Endothelial cell of hepatic sinusoid (primary cell): ENCODE results near the gene BANP.
"Not testable (repeated sequence)": the region's sequence is repeated elsewhere in the genome, so short reads cannot be mapped to it uniquely, and the experiment has no call there.

Experiments
- in situ Hi-C: cut with HindIII; loops from 2 replicates; pipeline ENCODE4 v1.10.0; 2017; ENCODE audit warnings: low sequenced_read_pairs

The BANP gene

GRCh38 chr16:88045361-88045760 is 94.1 kb downstream of the BANP start:
- in situ Hi-C loops: not testable (repeated sequence)

- in situ Hi-C loops: no loop called here
Observed at GRCh38 chr16:88045820-88046303, 94.6 kb downstream of the BANP start.

- in situ Hi-C loops: no loop called here
Observed at GRCh38 chr16:88047462-88047861, 96.2 kb downstream of the BANP start.

- in situ Hi-C loops: no loop called here
Observed at GRCh38 chr16:88048985-88049384, 97.8 kb downstream of the BANP start.

GRCh38 chr16:88049561-88050545 is 98.6 kb downstream of the BANP start:
- in situ Hi-C loops: no loop called here

GRCh38 chr16:88050952-88051660 is 99.9 kb downstream of the BANP start:
- in situ Hi-C loops: no loop called here

- in situ Hi-C loops: no loop called here
Observed at GRCh38 chr16:88052661-88053060, 101.4 kb downstream of the BANP start.

- in situ Hi-C loops: not testable (repeated sequence)
Observed at GRCh38 chr16:88053479-88053878, 102.2 kb downstream of the BANP start.

GRCh38 chr16:88055356-88055755 is 104.1 kb downstream of the BANP start:
- in situ Hi-C loops: no loop called here

- in situ Hi-C loops: no loop called here
Observed at GRCh38 chr16:88056212-88056611, 105.0 kb downstream of the BANP start.

- in situ Hi-C loops: no loop called here
Observed at GRCh38 chr16:88057656-88058055, 106.4 kb downstream of the BANP start.

GRCh38 chr16:88058136-88058535 is 106.9 kb downstream of the BANP start:
- in situ Hi-C loops: no loop called here

- in situ Hi-C loops: no loop called here
Observed at GRCh38 chr16:88058817-88059216, 107.6 kb downstream of the BANP start.

- in situ Hi-C loops: loop anchor here (5.0 kb wide), 1 partner anchor 37 kb away; no protein-coding TSS in a partner anchor
Observed at GRCh38 chr16:88059701-88060386, 108.6 kb downstream of the BANP start.

- in situ Hi-C loops: loop anchor here (5.0 kb wide), 1 partner anchor 37 kb away; no protein-coding TSS in a partner anchor
Observed at GRCh38 chr16:88060524-88061219, 109.4 kb downstream of the BANP start.

- in situ Hi-C loops: loop anchor here (5.0 kb wide), 1 partner anchor 36 kb away; no protein-coding TSS in a partner anchor
Observed at GRCh38 chr16:88061346-88062110, 110.3 kb downstream of the BANP start.

GRCh38 chr16:88062341-88063210 is 111.3 kb downstream of the BANP start:
- in situ Hi-C loops: loop anchor here (5.0 kb wide), 1 partner anchor 35 kb away; no protein-coding TSS in a partner anchor

- in situ Hi-C loops: loop anchor here (5.0 kb wide), 1 partner anchor 34 kb away; no protein-coding TSS in a partner anchor
Observed at GRCh38 chr16:88063211-88063773, 112.1 kb downstream of the BANP start.
